ENCODE results near the gene HTR6.
A peak's percentile ranks its signal among the peaks of the same experiment; 100 is the strongest.

HTR6 gene

DNA sequence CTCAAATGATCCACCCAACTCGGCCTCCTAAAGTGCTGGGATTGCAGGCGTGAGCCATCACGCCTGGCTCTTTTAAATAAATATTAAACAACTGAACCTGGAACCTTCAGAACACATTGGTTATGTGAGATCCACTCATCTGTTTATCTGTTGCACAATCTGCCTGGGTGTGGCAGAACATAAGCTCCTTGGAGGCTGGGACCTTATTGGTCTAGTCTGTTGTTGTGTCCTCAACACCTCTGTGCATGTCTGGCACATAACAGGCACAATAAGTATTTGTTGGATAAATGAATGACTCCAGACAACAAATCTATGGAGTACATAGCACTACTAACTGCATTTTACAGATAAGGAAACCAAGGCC lies 24.7 kb upstream of the HTR6 start:
- no peak for DNase-seq

DNA sequence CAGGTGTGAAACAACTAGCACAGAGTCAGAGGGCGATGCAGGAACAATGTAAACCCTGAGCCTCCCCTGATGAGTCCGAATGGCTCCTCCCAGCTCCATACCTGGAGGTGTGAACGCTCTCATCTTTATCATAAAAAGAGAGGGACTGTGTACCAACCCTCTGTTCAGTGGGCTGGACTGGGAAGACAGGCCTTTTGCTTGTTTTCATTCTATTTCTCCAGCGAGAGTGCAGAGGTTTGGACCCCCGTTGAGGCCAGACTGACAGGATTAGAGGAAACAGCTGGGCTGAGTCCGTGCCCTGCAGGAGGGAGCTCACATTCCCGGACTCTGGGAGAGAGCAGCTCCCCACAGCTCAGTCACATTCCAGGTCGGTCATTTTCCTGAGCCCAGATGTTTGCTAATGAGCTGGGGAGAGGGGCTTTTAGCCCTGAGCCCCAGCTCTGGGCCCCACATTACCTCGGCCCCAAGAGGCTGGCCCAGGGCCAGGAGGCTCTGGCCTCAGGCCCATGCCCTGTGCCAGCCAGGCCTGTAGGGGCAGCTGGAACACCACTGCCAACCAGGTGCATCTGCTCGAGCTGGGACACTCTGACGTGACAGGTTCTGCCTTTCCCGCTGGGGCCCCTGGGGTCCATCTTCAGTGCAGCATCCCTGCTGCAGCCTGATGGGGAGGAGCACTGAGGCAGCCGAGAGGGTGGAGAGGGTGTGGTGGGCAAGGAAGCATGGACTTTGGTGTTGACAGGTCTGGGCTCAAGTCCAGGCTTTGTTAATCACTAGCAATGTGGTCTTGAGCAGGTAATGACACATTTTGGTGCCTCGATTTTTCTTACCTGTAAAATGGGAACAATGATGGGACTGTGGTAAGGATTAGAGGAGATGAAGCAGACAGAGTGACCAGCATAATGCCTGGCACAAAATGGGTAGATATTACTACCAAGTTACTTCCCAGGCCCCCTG lies 24.0 kb upstream of the HTR6 start:
- no peak for DNase-seq

DNA sequence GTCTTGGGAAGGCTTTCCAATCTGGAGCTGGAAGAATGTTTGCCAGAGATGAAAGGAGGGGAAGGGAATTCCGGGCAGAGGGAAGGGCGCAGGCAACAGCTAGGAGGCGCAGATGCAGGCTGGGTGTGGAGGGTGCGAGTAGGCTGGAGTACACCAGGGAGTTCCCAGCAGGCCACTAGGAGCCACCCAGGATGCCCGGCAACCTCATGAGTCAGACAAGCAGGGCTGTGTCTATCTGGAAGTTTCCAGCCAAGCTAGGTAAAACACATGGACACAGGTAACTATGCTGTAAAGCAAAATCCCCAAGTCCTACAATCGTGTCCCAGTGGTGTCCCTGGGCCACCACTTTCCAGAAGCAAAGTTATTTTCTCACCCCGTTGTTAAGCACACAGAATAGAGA lies 21.6 kb upstream of the HTR6 start:
- peak; percentile 22 for DNase-seq

DNA sequence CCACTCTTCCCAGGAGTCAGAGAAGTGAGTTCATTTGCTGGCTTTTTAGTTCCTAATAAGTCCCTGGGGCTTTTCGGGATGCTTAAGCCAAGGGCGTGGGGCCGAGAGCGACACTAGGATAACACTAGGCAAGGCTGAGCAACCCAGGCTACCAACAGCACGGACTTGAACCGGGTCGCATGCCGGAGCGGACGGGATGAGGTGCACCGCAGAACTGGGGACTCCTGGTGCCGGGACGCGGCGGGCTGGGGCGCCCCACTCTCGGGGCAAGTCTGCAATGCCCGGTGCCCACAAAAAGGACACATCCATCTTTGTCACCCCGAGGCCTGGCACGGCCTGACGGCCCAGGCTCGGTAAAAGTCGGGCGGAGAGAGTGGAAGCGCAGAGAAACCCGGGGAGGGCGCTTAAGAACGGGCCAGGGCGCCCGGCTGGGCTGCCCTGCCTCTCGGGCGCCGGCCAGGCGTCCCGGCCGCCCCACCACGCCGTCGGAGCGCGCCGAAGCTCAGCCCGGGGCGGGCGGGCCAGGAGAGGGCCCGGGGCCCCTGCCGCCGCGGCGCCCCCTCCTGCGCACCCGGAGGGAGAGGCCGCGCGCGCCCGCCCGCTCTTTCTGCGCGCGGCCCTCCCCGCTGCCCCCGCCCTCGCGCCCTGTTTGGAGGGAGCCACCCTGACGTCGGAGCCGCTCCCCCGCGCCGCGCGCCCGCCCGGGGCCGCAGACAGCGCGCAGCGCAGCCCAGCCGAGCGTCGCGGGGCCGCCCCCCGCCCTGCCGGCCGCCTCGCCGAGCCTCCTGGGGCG lies 20.9 kb upstream of the HTR6 start, which contains the start of gene NBL1:
NBL1 (plus strand) TSS at position 710 of the 793 bp plus-strand sequence. CDS start 10,720 bp downstream, outside the sequence.
- DNase-seq, result peak; percentile 31

DNA sequence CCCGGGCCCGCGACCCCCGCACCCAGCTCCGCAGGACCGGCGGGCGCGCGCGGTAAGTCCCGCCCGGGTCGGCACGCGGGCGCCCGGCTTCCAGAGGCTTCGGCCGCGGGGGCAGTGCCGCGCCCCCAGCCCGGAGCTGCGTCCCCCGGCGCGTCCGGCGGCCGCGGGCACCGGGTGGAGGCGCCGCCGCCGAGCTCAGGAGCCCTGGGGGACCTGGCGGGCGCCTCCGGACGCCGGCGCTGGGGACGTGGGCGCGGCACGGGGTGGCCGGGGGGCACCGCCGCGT lies 20.3 kb upstream of the HTR6 start:
- DNase-seq, result no peak

DNA sequence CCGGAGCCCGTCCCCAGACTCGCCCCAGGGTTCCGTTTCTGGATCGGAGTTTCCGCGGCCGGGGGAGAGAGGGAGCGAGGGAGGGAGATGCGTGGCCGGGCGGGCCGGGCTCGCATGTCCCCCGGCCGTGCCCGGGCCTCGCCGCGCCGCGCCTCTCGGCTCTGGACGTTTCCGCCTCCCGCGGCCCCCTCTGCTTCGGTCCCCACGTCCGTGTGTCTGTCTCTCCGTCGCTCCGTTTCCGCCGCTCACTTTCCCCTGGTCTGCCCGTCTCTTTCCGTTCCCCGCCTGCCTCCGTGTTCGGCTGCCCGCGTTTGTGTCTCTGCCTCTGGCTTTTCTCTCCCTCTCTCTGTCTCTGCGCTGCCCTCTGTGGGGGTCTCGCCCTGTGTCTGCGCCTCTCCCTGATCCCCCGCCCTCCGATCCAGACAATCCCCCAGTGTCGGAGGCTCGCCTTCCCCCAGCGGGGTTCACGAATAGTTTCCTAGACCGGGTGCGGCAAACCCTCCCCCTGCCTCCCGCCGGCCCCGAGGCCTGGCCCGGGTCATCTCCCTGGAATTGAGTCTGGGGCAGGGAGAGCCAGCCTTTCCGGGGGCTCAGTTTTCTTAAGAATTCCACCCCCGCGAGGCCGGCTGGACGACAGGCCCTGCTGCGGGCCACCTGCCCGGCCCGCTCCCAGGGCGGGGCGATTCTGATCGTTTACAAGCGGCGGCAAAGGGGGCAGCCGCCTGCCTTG lies 19.8 kb upstream of the HTR6 start:
- DNase-seq, result no peak

DNA sequence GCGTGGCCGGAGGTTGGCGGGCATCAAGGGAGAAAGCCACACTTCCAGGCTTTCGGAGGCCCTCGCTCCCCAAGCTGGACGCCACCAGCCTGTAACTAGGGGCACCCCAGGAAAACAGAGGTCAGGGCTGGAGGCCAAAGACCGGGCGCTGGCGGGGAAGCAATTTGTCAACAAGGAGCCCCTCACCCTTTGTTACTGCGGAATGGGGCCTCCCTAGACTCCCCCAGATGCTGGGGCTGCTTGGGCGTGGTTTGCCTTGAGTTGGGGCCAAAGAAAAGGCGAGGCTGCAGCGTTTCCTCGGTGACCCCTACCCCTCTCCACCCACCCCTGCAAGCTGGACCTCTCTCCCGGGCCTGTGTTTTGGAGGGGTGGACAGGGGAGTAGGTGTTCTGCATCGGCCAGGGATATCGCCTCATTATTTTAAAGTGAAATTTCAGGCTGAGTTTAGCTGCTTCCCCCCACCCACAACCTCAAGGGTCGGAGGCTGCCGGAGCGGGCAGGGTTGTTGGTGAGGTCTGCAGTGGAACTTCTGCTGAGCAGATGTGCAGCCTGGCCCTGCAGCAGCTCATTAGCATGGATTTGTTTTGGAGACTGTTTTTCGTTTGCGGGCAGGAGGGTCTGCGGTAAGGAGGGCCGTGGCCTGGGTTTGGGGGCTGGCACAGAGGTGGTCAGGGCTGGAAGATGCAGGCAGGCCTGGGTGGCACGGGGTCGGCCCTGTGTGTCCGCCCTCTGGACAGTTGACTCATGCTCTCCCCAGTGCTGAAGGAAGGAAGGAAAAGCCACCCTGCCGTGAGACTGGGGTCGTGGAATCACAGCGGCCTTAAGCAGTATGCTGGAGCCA lies 19.0 kb upstream of the HTR6 start:
- DNase-seq, result no peak

DNA sequence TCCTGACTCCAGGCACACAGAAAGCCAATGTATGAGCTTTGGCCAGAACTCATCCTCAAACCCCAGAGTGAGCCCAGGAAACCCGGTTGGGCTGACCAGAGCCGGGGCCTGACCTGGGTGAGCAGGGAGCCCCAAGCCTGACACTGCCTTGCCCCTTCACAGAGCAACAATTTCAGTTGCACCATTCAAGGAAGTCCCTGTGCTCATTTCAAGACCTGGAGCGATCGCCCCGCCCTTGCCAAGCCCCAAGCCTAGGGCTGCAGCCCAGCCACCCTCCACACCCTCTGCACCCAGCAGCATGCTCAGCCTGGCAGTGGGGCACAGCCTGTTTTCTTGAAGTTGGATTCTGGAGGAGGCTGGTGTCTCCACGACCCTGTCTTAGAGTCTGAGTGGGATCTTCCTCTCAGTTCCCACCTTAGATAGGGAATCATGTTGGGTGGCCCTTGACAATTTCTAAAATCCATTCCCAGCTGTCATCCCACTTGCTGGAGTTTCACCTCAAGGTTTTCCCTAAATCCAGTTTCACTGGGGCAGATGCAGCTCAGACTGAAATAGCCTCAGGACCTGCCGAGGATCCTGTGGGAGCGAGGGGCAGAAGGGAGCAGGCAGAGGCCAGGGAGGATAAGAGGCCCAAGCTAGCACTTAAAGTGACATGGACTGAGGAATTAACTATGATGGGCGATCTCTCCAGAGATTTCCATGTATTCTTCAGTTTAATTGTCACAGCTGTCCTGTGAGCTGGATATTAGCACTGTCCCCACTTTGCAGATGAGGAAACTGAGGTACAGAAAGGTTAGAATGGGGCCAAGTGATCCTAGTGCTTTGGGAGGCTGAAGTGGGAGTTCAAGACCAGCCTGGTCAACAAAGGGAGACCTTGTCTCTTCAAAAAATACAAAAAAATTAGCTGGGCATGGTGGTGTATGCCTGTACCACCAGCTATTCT lies 18.0 kb upstream of the HTR6 start:
- DNase-seq, result no peak

DNA sequence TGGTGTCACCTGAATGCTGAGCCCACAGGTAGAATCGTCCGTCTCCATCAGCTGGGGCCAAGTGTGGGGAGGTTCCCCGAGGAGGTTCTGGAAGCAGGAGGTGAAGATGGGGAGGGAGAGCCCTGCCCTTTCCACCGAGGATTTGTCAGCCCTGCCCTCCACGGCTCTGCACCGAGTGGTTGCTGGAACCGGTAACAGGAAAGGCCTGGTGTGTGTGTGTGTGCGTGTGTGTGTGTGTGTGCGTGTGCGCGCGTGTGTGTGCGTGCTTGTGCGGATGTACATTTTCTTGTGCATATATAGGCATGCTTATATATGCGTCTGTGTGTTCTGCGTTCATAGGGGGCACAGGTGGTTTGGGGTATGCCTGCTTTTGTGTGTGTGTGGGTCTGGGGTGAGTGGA lies 17.0 kb upstream of the HTR6 start:
- no peak for DNase-seq

DNA sequence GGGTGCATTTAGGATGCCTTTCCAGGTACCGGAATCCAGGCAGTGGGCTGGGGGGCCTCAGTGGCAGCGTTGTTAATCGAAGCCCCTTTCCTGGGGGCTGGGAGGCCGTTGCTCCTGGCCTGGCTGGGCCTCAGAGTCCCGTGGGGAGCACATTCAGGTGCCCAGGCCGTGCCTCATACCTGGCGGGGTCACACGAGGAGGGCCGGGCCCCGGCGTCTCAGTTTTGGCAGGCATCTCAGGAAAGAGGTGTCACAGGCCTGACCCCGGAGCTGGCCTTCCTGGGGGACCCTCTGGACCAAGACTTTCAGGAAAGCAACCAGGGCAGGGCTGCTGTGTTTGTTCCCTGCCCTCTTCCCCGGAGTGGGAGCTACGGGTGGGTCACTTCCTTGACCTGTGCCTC lies 16.4 kb upstream of the HTR6 start:
- DNase-seq, result no peak

DNA sequence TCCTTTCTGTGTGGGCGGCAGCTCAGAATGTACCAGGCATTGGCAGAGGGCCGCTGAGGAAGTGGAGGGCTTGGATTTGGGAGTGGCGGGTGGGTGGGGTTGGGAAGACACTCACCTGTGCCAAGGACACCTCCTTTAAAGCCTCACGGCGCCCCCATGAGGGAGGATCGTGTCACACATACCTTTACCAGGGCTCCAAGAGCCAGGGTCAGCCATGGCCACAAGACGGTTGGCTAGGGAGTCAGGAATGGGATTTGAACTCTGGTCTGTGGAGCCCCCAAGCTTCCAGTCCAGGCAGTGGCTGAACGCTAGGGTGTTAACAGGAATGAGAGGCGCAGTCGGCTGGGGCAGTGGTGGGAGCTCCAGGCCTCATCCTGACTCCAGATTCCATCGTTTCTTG lies 16.0 kb upstream of the HTR6 start:
- no peak for DNase-seq

DNA sequence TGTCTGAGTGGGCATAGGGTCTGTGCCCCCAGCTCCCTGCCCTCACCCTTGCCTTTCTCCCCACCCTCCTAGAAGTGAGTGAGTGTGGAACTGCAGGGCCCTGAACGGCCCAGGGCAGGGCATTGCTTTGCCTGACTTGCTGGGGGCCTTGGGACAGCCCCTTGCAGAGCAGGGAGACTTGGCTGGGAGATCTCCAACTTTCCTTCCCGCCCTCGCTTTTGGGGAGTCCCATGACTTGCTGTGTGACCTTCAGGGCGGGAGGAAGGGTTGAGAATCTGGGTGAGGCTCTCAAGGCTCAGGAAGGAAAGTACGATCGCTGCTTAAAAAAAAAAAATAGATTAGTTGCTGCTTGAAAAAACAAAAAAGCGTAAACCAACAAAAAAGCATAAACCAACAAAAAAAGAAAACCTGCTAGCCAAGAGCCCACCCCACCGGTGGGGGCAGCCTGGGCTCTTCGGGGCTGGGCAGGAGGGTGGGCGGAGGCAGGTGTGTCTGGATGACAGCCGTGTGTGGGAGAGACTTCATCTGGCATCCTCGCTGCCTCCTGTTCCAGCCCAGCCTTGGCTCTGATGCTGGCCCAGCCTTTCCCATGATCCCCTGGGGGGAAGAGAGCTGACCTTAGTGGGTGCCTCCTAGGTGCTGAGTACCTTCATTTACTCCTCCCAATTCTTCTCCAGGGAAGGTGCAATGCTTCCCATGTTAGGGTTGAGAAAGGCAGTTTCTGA lies 14.1 kb upstream of the HTR6 start:
- no peak for DNase-seq

DNA sequence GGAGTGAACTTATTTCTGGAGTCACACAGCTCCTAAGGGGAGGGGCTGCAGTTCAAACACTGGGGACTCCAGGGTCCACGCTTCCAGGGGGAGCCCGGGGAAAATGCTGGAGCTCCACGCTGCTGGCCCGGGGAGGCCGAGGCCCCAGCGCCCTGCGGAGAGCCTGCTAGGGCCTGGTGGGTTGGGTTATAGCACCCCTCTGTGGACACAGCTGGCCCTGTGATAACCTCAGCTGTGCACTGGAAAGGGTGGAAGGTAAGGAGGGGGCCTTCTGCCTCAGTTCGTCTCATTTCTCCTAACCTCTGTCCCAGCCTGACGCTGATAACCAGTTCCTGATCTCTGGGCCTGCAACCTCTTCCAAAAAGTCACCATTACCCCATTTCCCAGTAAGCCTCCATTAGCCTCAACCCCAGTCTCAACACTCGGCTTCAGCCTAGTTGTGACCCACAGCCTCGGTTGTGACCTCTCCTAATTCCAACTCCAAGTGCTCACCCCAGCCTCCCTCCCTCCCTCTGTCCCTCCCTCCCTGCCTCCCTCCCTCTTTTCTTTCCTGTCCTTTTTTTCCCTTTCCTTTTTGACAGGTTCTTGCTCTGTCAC lies 13.4 kb upstream of the HTR6 start:
- DNase-seq, result peak; percentile 42

DNA sequence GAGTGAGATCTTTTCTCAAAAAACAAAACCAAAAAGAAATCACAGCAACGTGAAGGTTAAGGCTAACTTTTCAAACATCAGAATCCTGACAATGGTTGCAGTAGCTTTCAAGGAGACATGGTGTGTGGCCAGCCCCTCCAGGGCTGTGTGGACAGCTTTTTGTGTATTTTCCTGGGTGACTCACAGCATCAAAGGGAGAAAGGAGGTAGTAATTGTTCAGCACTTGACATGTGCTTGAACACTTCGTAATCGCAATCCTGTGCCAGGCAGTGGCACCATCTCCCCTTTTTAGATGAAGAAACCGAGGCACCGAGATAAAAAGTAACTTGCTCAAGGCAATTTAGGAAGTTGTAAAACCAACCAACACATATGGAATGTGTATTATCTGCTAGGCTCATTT lies 10.3 kb upstream of the HTR6 start:
- peak; percentile 29 for DNase-seq

DNA sequence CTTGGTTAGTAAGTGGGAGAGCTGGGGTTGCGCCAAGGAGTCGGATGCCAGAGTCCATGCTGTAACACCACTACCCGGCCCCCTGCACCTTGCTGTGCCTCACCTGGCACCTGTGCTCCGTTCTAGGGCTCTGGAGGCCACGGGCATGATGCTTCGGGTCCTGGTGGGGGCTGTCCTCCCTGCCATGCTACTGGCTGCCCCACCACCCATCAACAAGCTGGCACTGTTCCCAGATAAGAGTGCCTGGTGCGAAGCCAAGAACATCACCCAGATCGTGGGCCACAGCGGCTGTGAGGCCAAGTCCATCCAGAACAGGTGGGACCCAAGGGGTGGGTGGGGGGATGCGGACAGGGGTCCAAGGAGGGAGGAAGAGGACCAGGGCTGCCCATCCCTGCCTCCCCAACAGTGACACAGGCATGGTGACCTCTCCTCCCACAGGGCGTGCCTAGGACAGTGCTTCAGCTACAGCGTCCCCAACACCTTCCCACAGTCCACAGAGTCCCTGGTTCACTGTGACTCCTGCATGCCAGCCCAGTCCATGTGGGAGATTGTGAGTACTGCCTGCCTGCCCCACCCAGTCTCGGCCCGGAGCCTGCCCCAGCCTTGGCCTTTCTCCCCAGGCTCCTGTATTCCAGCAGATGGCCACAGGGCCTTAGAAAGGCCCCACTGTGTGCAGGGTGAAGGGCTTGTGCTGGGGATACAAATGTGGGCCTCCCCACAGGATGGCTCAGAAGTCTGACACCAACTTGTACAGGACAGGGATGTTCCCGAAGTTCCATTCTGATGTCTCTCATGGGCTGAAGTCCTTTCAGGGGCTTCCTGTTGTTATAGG lies 9.6 kb upstream of the HTR6 start:
- no peak for DNase-seq

DNA sequence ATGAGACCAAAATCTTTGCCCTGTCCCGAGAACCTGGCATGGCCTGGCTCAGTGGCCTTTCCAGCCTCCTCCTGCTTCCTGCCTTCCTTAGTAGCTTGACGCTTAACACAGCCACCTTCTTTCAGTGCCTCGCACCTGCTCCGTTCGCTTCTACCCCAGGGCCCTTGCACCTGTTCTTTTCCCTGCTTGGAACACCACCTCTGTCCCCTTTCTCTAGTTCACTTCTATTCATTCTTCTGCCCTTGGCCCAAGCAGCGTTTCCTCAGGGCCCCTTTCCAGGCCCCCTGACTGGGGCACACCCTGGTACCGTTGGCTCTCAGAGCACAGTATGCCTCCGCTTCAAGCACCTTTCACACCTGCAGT lies 9.0 kb upstream of the HTR6 start:
- DNase-seq, result no peak

DNA sequence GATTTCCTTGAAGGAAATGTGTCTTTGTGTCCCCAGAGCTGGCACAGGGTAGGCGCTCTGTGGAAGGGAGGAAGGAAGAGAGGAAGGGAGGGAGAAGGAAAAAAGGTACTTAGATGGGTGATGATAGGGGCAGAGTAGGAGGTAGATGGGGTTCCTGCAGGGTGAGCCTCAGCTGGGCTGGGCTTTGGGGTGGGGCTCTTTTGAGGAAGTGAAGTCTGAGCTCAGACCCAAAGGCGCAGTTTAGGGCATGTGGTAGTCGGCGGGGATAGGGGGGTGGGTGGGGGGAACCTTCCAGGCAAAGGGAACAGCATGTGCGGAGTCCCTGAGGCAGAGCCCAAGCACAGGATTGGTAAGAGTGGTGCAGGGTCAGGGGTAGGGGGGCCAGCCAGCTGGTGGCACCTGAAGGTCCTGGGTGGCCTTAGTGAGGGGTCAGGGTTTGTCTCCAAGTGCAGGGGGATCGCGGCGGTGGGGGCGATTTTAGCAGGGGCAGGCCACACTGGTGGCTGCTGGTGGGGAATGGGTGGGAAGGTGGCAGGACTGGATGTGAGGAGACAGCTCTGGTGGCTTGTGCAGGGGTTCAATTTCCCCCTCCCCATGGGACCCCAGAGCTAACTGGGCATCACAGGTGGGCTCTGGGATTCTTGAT lies 8.4 kb upstream of the HTR6 start:
- DNase-seq, result no peak

DNA sequence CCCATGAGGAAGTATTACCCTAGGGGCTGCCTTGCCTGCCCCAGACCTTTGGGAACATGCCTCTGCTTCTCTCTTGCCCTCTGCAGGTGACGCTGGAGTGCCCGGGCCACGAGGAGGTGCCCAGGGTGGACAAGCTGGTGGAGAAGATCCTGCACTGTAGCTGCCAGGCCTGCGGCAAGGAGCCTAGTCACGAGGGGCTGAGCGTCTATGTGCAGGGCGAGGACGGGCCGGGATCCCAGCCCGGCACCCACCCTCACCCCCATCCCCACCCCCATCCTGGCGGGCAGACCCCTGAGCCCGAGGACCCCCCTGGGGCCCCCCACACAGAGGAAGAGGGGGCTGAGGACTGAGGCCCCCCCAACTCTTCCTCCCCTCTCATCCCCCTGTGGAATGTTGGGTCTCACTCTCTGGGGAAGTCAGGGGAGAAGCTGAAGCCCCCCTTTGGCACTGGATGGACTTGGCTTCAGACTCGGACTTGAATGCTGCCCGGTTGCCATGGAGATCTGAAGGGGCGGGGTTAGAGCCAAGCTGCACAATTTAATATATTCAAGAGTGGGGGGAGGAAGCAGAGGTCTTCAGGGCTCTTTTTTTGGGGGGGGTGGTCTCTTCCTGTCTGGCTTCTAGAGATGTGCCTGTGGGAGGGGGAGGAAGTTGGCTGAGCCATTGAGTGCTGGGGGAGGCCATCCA lies 7.8 kb upstream of the HTR6 start:
- DNase-seq, result no peak
